Breast epithelium (tissue), 3 donors: ENCODE data around the gene CALR.

Experiments
- POLR2A ChIP-seq: fragments of 450-650 bp; IDR thresholded peaks from one replicate; pipeline ENCODE4 v1.6.1; 2016; ENCODE audit warnings: antibody characterized with exemption, mild to moderate bottlenecking, moderate library complexity
- TF ChIP-seq, protein P1 (sequence below), 3 donors: fragments of 450-650 bp; IDR thresholded peaks; one replicate each; pipeline ENCODE4 v1.5.1; 2016 to 2017; ENCODE audit warnings: antibody characterized with exemption in 3 of 3, mild to moderate bottlenecking in 3 of 3, moderate library complexity in 3 of 3

GRCh38 chr19:12969292-12969988 is 31.0 kb downstream of the CALR start, which contains the start of gene DAND5:
- TF ChIP-seq, protein P1, sequence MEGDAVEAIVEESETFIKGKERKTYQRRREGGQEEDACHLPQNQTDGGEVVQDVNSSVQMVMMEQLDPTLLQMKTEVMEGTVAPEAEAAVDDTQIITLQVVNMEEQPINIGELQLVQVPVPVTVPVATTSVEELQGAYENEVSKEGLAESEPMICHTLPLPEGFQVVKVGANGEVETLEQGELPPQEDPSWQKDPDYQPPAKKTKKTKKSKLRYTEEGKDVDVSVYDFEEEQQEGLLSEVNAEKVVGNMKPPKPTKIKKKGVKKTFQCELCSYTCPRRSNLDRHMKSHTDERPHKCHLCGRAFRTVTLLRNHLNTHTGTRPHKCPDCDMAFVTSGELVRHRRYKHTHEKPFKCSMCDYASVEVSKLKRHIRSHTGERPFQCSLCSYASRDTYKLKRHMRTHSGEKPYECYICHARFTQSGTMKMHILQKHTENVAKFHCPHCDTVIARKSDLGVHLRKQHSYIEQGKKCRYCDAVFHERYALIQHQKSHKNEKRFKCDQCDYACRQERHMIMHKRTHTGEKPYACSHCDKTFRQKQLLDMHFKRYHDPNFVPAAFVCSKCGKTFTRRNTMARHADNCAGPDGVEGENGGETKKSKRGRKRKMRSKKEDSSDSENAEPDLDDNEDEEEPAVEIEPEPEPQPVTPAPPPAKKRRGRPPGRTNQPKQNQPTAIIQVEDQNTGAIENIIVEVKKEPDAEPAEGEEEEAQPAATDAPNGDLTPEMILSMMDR (IDR thresholded peaks at IDR 0.05) = no peak
- no peak for TF ChIP-seq POLR2A
